GM12873 (cell line): ENCODE measurements around the gene NKX2-1.

ENCODE experiments used
- TF ChIP-seq, protein P1 (sequence below): IDR thresholded peaks from 2 replicates; pipeline ENCODE4 v1.5.1; 2012; ENCODE audit warnings: low read depth, mild to moderate bottlenecking, moderate library complexity, low read length, control low read depth; ENCODE audit not compliant: insufficient read depth; ENCODE audit errors: missing control alignments

Gene NKX2-1

GRCh38 chr14:36510078-36510799, 9.8 kb downstream of the NKX2-1 start:
- TF ChIP-seq, protein P1, sequence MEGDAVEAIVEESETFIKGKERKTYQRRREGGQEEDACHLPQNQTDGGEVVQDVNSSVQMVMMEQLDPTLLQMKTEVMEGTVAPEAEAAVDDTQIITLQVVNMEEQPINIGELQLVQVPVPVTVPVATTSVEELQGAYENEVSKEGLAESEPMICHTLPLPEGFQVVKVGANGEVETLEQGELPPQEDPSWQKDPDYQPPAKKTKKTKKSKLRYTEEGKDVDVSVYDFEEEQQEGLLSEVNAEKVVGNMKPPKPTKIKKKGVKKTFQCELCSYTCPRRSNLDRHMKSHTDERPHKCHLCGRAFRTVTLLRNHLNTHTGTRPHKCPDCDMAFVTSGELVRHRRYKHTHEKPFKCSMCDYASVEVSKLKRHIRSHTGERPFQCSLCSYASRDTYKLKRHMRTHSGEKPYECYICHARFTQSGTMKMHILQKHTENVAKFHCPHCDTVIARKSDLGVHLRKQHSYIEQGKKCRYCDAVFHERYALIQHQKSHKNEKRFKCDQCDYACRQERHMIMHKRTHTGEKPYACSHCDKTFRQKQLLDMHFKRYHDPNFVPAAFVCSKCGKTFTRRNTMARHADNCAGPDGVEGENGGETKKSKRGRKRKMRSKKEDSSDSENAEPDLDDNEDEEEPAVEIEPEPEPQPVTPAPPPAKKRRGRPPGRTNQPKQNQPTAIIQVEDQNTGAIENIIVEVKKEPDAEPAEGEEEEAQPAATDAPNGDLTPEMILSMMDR = no peak

GRCh38 chr14:36509069-36509917, 10.7 kb downstream of the NKX2-1 start:
- TF ChIP-seq, protein P1 = no peak

DNA sequence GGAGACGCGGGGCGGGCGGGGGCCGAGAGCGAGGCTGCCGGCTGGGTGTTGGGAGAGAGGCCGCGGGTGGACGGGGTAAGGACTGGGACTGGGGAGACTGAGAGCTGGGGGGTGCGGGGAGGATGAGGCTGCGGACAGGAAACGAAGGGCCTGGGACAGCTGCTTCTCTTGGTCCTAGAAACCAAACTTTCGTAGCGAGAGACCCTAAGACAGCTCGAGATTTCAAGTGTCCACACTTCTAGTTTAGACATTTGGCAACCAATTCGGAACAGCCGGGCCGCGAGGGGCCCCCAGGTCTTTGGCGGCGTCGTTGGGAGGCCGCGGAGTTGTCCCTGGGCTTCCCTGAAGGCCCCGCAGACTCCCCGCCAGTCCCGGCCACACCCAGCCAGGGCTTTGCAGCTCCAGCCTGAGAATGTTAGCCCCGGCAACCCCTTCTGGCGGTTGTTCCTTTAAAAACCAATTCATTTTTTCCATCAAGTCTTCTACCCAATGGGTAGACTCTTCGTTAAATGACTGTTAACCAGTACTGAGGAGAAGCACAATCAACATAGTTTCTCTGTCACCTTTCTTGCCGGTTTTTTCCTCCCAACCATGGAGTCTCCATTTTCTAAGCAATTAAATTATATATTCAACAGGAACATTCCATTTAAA, 11.5 kb downstream of the NKX2-1 start:
- TF ChIP-seq, protein P1 = no peak

- TF ChIP-seq, protein P1 = no peak
These were observed 12.1 kb downstream of the NKX2-1 start for GRCh38 chr14:36507847-36508417.

- TF ChIP-seq, protein P1 = no peak
These were observed 13.1 kb downstream of the NKX2-1 start for GRCh38 chr14:36506732-36507614.

- TF ChIP-seq, protein P1 = no peak
These were observed 13.9 kb downstream of the NKX2-1 start for GRCh38 chr14:36505892-36506731.
